ENCODE measurements around the gene DMXL1. TPM values are rescaled to one million over a fixed set of nuclear protein-coding genes. Genes with fewer than 3 reads are reported as not detected.

DMXL1 gene
- total and polyA plus RNA-seq, 2 donors: 24.6 to 31.4 TPM

DNA sequence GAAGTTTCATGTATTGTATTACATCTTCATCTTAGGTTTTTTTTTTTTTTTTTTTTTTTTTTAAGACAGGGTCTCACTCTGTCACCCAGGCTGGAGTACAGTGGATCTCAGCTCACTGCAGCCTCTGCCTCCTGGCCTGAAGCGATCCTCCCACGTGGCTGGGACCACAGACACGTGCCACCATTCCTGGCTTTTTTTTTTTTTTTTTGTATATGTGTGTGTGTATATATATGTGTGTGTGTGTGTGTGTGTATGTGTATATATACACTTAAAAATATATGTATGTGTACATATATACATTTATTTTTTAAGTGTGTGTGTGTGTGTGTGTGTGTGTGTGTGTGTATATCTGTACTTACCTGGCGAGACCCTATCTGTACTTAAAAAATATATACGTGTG, 6.6 kb downstream of the DMXL1 start:
- H3K4me1 ChIP-seq (ENCODE audit: control insufficient read depth in 2 of 2, insufficient read depth in 2 of 2, low read length in 2 of 2): peaks cover 17 to 19% of the 10 kb centered on the region in 2 donors
- WGBS: 98% methylated on average over 5 of the region's 5 CpGs

DNA sequence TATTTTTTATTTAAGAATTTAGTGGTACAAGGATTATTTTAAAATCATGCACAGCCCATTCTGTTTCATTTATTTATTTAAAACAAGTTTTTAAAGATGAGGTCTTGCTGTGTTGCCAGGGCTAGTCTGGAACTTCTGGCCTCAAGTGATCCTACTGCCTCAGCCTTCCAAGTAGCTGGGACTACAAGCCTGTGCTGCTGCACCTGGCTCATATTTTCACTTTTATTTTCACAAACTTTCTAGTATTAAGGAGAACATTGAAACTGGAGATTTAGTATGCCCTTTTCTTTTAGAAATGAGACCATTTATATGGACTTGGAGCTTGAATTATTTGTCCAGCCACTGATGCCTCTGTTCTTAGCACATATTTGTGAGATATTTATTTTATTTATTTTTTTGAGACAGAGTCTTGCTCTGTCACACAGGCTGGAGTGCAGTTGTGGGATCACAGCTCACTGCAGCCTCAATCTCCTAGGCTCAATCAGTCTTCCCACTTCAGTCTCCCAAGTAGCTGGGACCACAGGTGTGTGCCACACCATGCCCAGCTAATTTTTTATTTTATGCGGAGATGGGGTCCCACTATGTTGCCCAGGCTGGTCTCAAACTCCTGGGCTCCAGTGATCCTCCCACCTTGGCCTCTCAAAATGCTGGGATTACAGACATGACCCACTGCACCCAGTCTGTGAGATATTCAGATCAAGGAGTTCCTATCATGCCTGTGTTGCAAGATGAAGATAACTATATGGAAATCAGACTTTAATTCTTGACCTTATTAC, 7.4 kb downstream of the DMXL1 start:
- peaks cover 10 to 12% of the 10 kb centered on the region in 2 donors for H3K4me1 ChIP-seq (ENCODE audit: control insufficient read depth in 2 of 2, insufficient read depth in 2 of 2, low read length in 2 of 2)

More for the DNA sequence above, 6.6 kb downstream of the DMXL1 start:
- Histone ChIP-seq H3K4me3 (ENCODE audit: low read length in 2 of 2) (no peak overlapping the region), H3K27ac (ENCODE audit: low read depth in 1 of 2, low read length in 1 of 2) (no peak overlapping the region), H3K27me3 (ENCODE audit: control insufficient read depth in 2 of 2, insufficient read depth in 1 of 2, low read length in 1 of 2) (no peaks in the 10 kb centered on the region), H3K36me3 (ENCODE audit: control insufficient read depth in 2 of 2, insufficient read depth in 2 of 2, low read length in 1 of 2) (peaks cover 0 to 9% of the 10 kb centered on the region in 2 donors), H3K9me3 (ENCODE audit: control insufficient read depth in 2 of 2, insufficient read depth in 1 of 2, low read length in 1 of 2) (no peaks in the 10 kb centered on the region)
- no peak for DNase-seq (ENCODE audit: low read depth in 6 of 9, low spot score in 9 of 9)

DNA sequence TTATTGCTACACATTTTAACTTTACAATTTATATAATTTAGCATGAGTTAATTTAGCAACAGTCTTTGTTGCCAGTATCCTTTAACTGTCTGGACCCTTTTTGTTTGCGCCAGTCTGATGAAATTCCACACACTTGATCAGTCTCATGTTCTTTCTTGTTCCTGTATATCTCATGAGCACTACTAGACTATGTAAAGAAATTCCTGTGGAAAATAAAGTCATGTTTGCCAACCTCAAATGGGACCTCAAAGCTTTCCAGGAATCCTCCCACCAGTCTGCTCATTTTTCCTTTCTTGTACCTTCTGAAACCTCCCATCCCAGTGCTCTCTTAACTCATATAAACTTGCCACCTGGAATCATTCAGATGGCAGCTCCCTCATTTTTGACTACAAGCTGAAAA, 8.0 kb downstream of the DMXL1 start:
- 97% methylated on average over 1 of the region's 1 CpG for WGBS
- peaks cover 8 to 9% of the 10 kb centered on the region in 2 donors for H3K4me1 ChIP-seq (ENCODE audit: control insufficient read depth in 2 of 2, insufficient read depth in 2 of 2, low read length in 2 of 2)
- H3K9me3 ChIP-seq (ENCODE audit: control insufficient read depth in 2 of 2, insufficient read depth in 1 of 2, low read length in 1 of 2): no peaks in the 10 kb centered on the region
- H3K27ac ChIP-seq (ENCODE audit: low read depth in 1 of 2, low read length in 1 of 2): no peak overlapping the region
- H3K27me3 ChIP-seq (ENCODE audit: control insufficient read depth in 2 of 2, insufficient read depth in 1 of 2, low read length in 1 of 2): no peaks in the 10 kb centered on the region
- H3K36me3 ChIP-seq (ENCODE audit: control insufficient read depth in 2 of 2, insufficient read depth in 2 of 2, low read length in 1 of 2): peaks cover 0 to 9% of the 10 kb centered on the region in 2 donors
- no peak for DNase-seq (ENCODE audit: low read depth in 6 of 9, low spot score in 9 of 9)
- no peak overlapping the region for H3K4me3 ChIP-seq (ENCODE audit: low read length in 2 of 2)

More for the DNA sequence above, 7.4 kb downstream of the DMXL1 start:
- Histone ChIP-seq H3K9me3 (ENCODE audit: control insufficient read depth in 2 of 2, insufficient read depth in 1 of 2, low read length in 1 of 2) (no peaks in the 10 kb centered on the region), H3K36me3 (ENCODE audit: control insufficient read depth in 2 of 2, insufficient read depth in 2 of 2, low read length in 1 of 2) (peaks cover 0 to 9% of the 10 kb centered on the region in 2 donors), H3K4me3 (ENCODE audit: low read length in 2 of 2) (no peak overlapping the region), H3K27me3 (ENCODE audit: control insufficient read depth in 2 of 2, insufficient read depth in 1 of 2, low read length in 1 of 2) (no peaks in the 10 kb centered on the region), H3K27ac (ENCODE audit: low read depth in 1 of 2, low read length in 1 of 2) (no peak overlapping the region)
- no peak for DNase-seq (ENCODE audit: low read depth in 6 of 9, low spot score in 9 of 9)
- WGBS: 98% methylated on average over 1 of the region's 1 CpG

DNA sequence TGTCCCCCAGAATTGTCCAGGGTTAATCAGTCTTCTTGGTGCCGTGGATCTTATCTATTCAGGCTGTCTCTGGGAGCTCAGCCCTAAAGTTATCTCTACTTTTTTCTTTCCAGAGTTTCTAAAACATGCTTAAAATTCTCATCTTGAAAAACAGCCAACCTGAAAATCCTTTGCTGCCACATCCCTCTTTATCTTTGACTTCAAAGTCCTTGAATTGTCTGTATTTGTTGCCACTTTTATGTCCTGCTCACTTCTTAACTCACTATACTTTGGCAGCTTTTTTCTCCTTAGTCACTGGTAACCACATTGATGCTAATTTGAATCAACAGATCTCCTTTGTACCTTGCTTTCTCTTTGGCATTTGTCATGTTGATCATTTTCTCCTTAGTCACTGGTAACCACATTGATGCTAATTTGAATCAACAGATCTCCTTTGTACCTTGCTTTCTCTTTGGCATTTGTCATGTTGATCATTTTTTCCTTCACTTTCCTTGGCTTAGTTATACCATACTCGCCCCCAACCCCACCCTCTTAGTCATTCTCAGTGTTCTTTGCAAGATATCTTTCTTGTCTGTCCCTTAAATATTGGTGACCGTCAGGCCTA, 8.5 kb downstream of the DMXL1 start:
- Histone ChIP-seq H3K4me1 (ENCODE audit: control insufficient read depth in 2 of 2, insufficient read depth in 2 of 2, low read length in 2 of 2) (peaks cover 8 to 9% of the 10 kb centered on the region in 2 donors), H3K36me3 (ENCODE audit: control insufficient read depth in 2 of 2, insufficient read depth in 2 of 2, low read length in 1 of 2) (peaks cover 0 to 9% of the 10 kb centered on the region in 2 donors), H3K4me3 (ENCODE audit: low read length in 2 of 2) (no peak overlapping the region), H3K9me3 (ENCODE audit: control insufficient read depth in 2 of 2, insufficient read depth in 1 of 2, low read length in 1 of 2) (no peaks in the 10 kb centered on the region), H3K27me3 (ENCODE audit: control insufficient read depth in 2 of 2, insufficient read depth in 1 of 2, low read length in 1 of 2) (no peaks in the 10 kb centered on the region), H3K27ac (ENCODE audit: low read depth in 1 of 2, low read length in 1 of 2) (no peak overlapping the region)
- DNase-seq (ENCODE audit: low read depth in 6 of 9, low spot score in 9 of 9): peak in 1 of 9 donors; percentile 46
- 96% methylated on average over 3 of the region's 3 CpGs for WGBS

GRCh38 chr5:119080936-119081335, 10.0 kb downstream of the DMXL1 start:
- peaks cover 0 to 9% of the 10 kb centered on the region in 2 donors for H3K36me3 ChIP-seq (ENCODE audit: control insufficient read depth in 2 of 2, insufficient read depth in 2 of 2, low read length in 1 of 2)
- no peak overlapping the region for H3K4me3 ChIP-seq (ENCODE audit: low read length in 2 of 2)
- H3K9me3 ChIP-seq (ENCODE audit: control insufficient read depth in 2 of 2, insufficient read depth in 1 of 2, low read length in 1 of 2): no peaks in the 10 kb centered on the region
- no peak overlapping the region for H3K27ac ChIP-seq (ENCODE audit: low read depth in 1 of 2, low read length in 1 of 2)
- 96% methylated on average over 1 of the region's 1 CpG for WGBS
- no peak for DNase-seq (ENCODE audit: low read depth in 6 of 9, low spot score in 9 of 9)
- no peaks in the 10 kb centered on the region for H3K27me3 ChIP-seq (ENCODE audit: control insufficient read depth in 2 of 2, insufficient read depth in 1 of 2, low read length in 1 of 2)
- H3K4me1 ChIP-seq (ENCODE audit: control insufficient read depth in 2 of 2, insufficient read depth in 2 of 2, low read length in 2 of 2): peaks cover 8 to 9% of the 10 kb centered on the region in 2 donors

- Histone ChIP-seq H3K27ac (ENCODE audit: low read depth in 1 of 2, low read length in 1 of 2) (no peak overlapping the region), H3K36me3 (ENCODE audit: control insufficient read depth in 2 of 2, insufficient read depth in 2 of 2, low read length in 1 of 2) (peaks cover 0 to 9% of the 10 kb centered on the region in 2 donors), H3K4me3 (ENCODE audit: low read length in 2 of 2) (no peak overlapping the region), H3K4me1 (ENCODE audit: control insufficient read depth in 2 of 2, insufficient read depth in 2 of 2, low read length in 2 of 2) (peaks cover 8 to 9% of the 10 kb centered on the region in 2 donors), H3K27me3 (ENCODE audit: control insufficient read depth in 2 of 2, insufficient read depth in 1 of 2, low read length in 1 of 2) (no peaks in the 10 kb centered on the region), H3K9me3 (ENCODE audit: control insufficient read depth in 2 of 2, insufficient read depth in 1 of 2, low read length in 1 of 2) (no peaks in the 10 kb centered on the region)
- 95% methylated on average over 3 of the region's 3 CpGs for WGBS
- no peak for DNase-seq (ENCODE audit: low read depth in 6 of 9, low spot score in 9 of 9)
Observed at GRCh38 chr5:119082691-119083090, 11.8 kb downstream of the DMXL1 start.

GRCh38 chr5:119083679-119084078, 12.8 kb downstream of the DMXL1 start:
- Histone ChIP-seq H3K27me3 (ENCODE audit: control insufficient read depth in 2 of 2, insufficient read depth in 1 of 2, low read length in 1 of 2) (no peaks in the 10 kb centered on the region), H3K27ac (ENCODE audit: low read depth in 1 of 2, low read length in 1 of 2) (no peak overlapping the region), H3K4me3 (ENCODE audit: low read length in 2 of 2) (no peak overlapping the region), H3K36me3 (ENCODE audit: control insufficient read depth in 2 of 2, insufficient read depth in 2 of 2, low read length in 1 of 2) (peaks cover 0 to 9% of the 10 kb centered on the region in 2 donors), H3K9me3 (ENCODE audit: control insufficient read depth in 2 of 2, insufficient read depth in 1 of 2, low read length in 1 of 2) (no peaks in the 10 kb centered on the region), H3K4me1 (ENCODE audit: control insufficient read depth in 2 of 2, insufficient read depth in 2 of 2, low read length in 2 of 2) (peaks cover 6 to 9% of the 10 kb centered on the region in 2 donors)
- whole genome bisulfite sequencing: 97% methylated on average over 3 of the region's 3 CpGs
- DNase-seq (ENCODE audit: low read depth in 6 of 9, low spot score in 9 of 9): no peak

- peaks cover 0 to 8% of the 10 kb centered on the region in 2 donors for H3K9me3 ChIP-seq (ENCODE audit: control insufficient read depth in 2 of 2, insufficient read depth in 1 of 2, low read length in 1 of 2)
- H3K27ac ChIP-seq (ENCODE audit: low read depth in 1 of 2, low read length in 1 of 2): no peak overlapping the region
- DNase-seq (ENCODE audit: low read depth in 6 of 9, low spot score in 9 of 9): no peak
- WGBS: 99% methylated on average over 2 of the region's 2 CpGs
- no peaks in the 10 kb centered on the region for H3K4me1 ChIP-seq (ENCODE audit: control insufficient read depth in 2 of 2, insufficient read depth in 2 of 2, low read length in 2 of 2)
- H3K27me3 ChIP-seq (ENCODE audit: control insufficient read depth in 2 of 2, insufficient read depth in 1 of 2, low read length in 1 of 2): no peaks in the 10 kb centered on the region
- H3K4me3 ChIP-seq (ENCODE audit: low read length in 2 of 2): no peak overlapping the region
- peaks cover 0 to 9% of the 10 kb centered on the region in 2 donors for H3K36me3 ChIP-seq (ENCODE audit: control insufficient read depth in 2 of 2, insufficient read depth in 2 of 2, low read length in 1 of 2)
Observed at GRCh38 chr5:119088438-119088837, 17.6 kb downstream of the DMXL1 start.

- H3K4me3 ChIP-seq (ENCODE audit: low read length in 2 of 2): no peak overlapping the region
- peaks cover 0 to 5% of the 10 kb centered on the region in 2 donors for H3K9me3 ChIP-seq (ENCODE audit: control insufficient read depth in 2 of 2, insufficient read depth in 1 of 2, low read length in 1 of 2)
- no peaks in the 10 kb centered on the region for H3K27me3 ChIP-seq (ENCODE audit: control insufficient read depth in 2 of 2, insufficient read depth in 1 of 2, low read length in 1 of 2)
- peaks cover 7 to 13% of the 10 kb centered on the region in 2 donors for H3K36me3 ChIP-seq (ENCODE audit: control insufficient read depth in 2 of 2, insufficient read depth in 2 of 2, low read length in 1 of 2)
- no peak overlapping the region for H3K27ac ChIP-seq (ENCODE audit: low read depth in 1 of 2, low read length in 1 of 2)
- DNase-seq (ENCODE audit: low read depth in 6 of 9, low spot score in 9 of 9): no peak
- H3K4me1 ChIP-seq (ENCODE audit: control insufficient read depth in 2 of 2, insufficient read depth in 2 of 2, low read length in 2 of 2): no peaks in the 10 kb centered on the region
Observed at GRCh38 chr5:119095611-119096010, 24.7 kb downstream of the DMXL1 start.
